Measurements from ENCODE around the gene BAD. TPM values are rescaled to one million over a fixed set of nuclear protein-coding genes. Genes with fewer than 3 reads are reported as not detected.

Gene BAD
- total and polyA plus RNA-seq, 2 donors (not counting 1 experiment from before 2014, with no cell fraction given): 24.0 to 39.1 TPM

GRCh38 chr11:64255135-64256128, 29.0 kb downstream of the BAD start:
- CTCF ChIA-PET: interaction anchor here (0.9 kb wide), 1 partner anchor 51 kb away, joined by 3 read pairs; no protein-coding TSS in a partner anchor
- POLR2A ChIA-PET: interaction anchor here (1.1 to 1.2 kb wide), 2 partner anchors 12 to 49 kb away, joined by 3 read pairs; partner anchors contain the start of gene ESRRA

More at GRCh38 chr11:64255135-64256128, 29.0 kb downstream of the BAD start:
- H3K36me3 ChIP-seq (replicated peaks in 1 of 2; ENCODE audit: control extremely low read depth in 1 of 2, control insufficient read depth in 1 of 2, extremely low read depth in 1 of 2, insufficient read depth in 2 of 2, low read length in 1 of 2): no peaks in the 10 kb centered on the region
- no peak for ATAC-seq (ENCODE audit: low read depth)
- 95% methylated on average over 30 of the region's 35 CpGs for WGBS (ENCODE audit: insufficient coverage)
- peaks cover 17 to 22% of the 10 kb centered on the region in 2 donors for H3K4me1 ChIP-seq (ENCODE audit: control insufficient read depth in 2 of 2, insufficient read depth in 2 of 2, low read length in 2 of 2)
- H3K27me3 Mint-ChIP-seq: no peaks in the 10 kb centered on the region
- no peak for DNase-seq
- H3K4me1 Mint-ChIP-seq: peaks cover 15% of the 10 kb centered on the region
- no peak overlapping the region for H3K4me2 ChIP-seq (replicated peaks; ENCODE audit: low read depth, low read length, poor library complexity, severe bottlenecking)
- H4K20me1 ChIP-seq (ENCODE audit: control insufficient read depth, insufficient read depth, low read length, poor library complexity, severe bottlenecking): no peaks in the 10 kb centered on the region
- intact Hi-C loops (cut with micrococcal nuclease): no loop called here
- no peaks in the 10 kb centered on the region for H3K9me3 Mint-ChIP-seq (ENCODE audit: insufficient read depth)
- no peak overlapping the region for H3K4me3 ChIP-seq (ENCODE audit: control extremely low read depth in 1 of 5, extremely low read depth in 1 of 5, insufficient read depth in 1 of 5, low read depth in 2 of 5, low read length in 4 of 5)
- no peak overlapping the region for H3K27ac ChIP-seq (ENCODE audit: low read length in 2 of 2)
- H3K4me3 Mint-ChIP-seq: no peak overlapping the region
- H3K9me3 ChIP-seq (ENCODE audit: control extremely low read depth in 1 of 3, control insufficient read depth in 2 of 3, insufficient read depth in 1 of 3, low read length in 2 of 3): no peaks in the 10 kb centered on the region
- H3K9ac ChIP-seq (ENCODE audit: low read length): no peak overlapping the region
- TF ChIP-seq CTCF (IDR thresholded peaks at IDR 0.05) (no peak), EZH2 (IDR thresholded peaks at IDR 0.05; ENCODE audit: borderline replicate concordance, insufficient read depth, low read depth, low read length, poor library complexity, severe bottlenecking) (no peak)
- H3K27ac Mint-ChIP-seq: no peak overlapping the region
- no peaks in the 10 kb centered on the region for H3K27me3 ChIP-seq (replicated peaks in 1 of 4; ENCODE audit: control extremely low read depth in 1 of 4, control insufficient read depth in 3 of 4, insufficient read depth in 4 of 4, low read length in 3 of 4)
- H3K79me2 ChIP-seq (ENCODE audit: control insufficient read depth, insufficient read depth, low read length): peaks cover 4% of the 10 kb centered on the region
- no peak overlapping the region for H2AFZ ChIP-seq (ENCODE audit: insufficient read depth, low read depth, low read length, poor library complexity, severe bottlenecking)

All from B cell (primary cell).